NOMO-1 treated with DMSO at 0.1 percent for 48 hours (cell line): ENCODE results near the gene SLC35F4.
"Not testable (repeated sequence)": the region's sequence is repeated elsewhere in the genome, so short reads cannot be mapped to it uniquely, and the experiment has no call there.

Experiments
- DNase-seq: peaks from one replicate; lab custom pipeline; 2025; ENCODE audit not compliant: unreplicated experiment; lab: John Stamatoyannopoulos, UW

SLC35F4 gene

GRCh38 chr14:57865403-57866198 lies at the start of gene SLC35F4:
Gene SLC35F4, minus strand, starts transcription at chr14:57866092.
- no peak for DNase-seq

GRCh38 chr14:57909626-57910025 lies 43.7 kb upstream of the SLC35F4 start:
- no peak for DNase-seq

- DNase-seq = no peak
These were observed 38.1 kb upstream of the SLC35F4 start for GRCh38 chr14:57903954-57904353.

- no peak for DNase-seq
These were observed 33.1 kb upstream of the SLC35F4 start for GRCh38 chr14:57898837-57899572.

GRCh38 chr14:57897144-57897748 lies 31.4 kb upstream of the SLC35F4 start:
- no peak for DNase-seq

- no peak for DNase-seq
These were observed 23.4 kb upstream of the SLC35F4 start for GRCh38 chr14:57889245-57889644.

GRCh38 chr14:57884175-57884574 lies 18.3 kb upstream of the SLC35F4 start:
- no peak for DNase-seq

GRCh38 chr14:57883061-57883460 lies 17.2 kb upstream of the SLC35F4 start:
- DNase-seq = no peak

- no peak for DNase-seq
These were observed 13.6 kb upstream of the SLC35F4 start for GRCh38 chr14:57879516-57879915.

- DNase-seq = no peak
These were observed 10.1 kb upstream of the SLC35F4 start for GRCh38 chr14:57875985-57876384.

GRCh38 chr14:57875296-57875695 lies 9.4 kb upstream of the SLC35F4 start:
- DNase-seq = no peak

GRCh38 chr14:57871459-57872080 lies 5.7 kb upstream of the SLC35F4 start:
- peak; percentile 6 for DNase-seq

GRCh38 chr14:57870686-57871457 lies 5.0 kb upstream of the SLC35F4 start:
- DNase-seq = no peak

- DNase-seq = no peak
These were observed 3.7 kb upstream of the SLC35F4 start for GRCh38 chr14:57869617-57870016.

GRCh38 chr14:57866199-57866705 lies 360 bp upstream of the SLC35F4 start:
- DNase-seq = no peak

GRCh38 chr14:57865066-57865402 lies 858 bp downstream of the SLC35F4 start:
- DNase-seq = no peak

GRCh38 chr14:57864659-57865058 lies 1.2 kb downstream of the SLC35F4 start:
- no peak for DNase-seq

GRCh38 chr14:57863471-57863870 lies 2.4 kb downstream of the SLC35F4 start:
- DNase-seq = no peak

- not testable (repeated sequence) for DNase-seq
These were observed 10.2 kb downstream of the SLC35F4 start for GRCh38 chr14:57855666-57856065.

GRCh38 chr14:57854571-57854970 lies 11.3 kb downstream of the SLC35F4 start:
- DNase-seq = no peak

GRCh38 chr14:57851354-57851753 lies 14.5 kb downstream of the SLC35F4 start:
- DNase-seq = no peak
